Neural progenitor cell (in vitro differentiated cells): ENCODE measurements around the gene HSBP1L1. TPM values are rescaled to one million over a fixed set of nuclear protein-coding genes. Genes with fewer than 3 reads are reported as not detected.

Experiments
- DNase-seq: peaks from one replicate; pipeline ENCODE4 v3.0.0-alpha.2; 2016; ENCODE audit warnings: low spot score
- H2AFZ ChIP-seq: fragments of 200-600 bp; sonication (generic); replicated peaks from 2 replicates; pipeline ENCODE4 v1.6.1; 2016; ENCODE audit warnings: antibody characterized with exemption
- H3F3A ChIP-seq: fragments of 200-600 bp; sonication (generic); 2 replicates; pipeline ENCODE4 v1.6.1; 2016; ENCODE audit warnings: antibody characterized with exemption, low read depth
- H3K27ac ChIP-seq: fragments of 200-600 bp; sonication (generic); 2 replicates; pipeline ENCODE4 v1.5.1; 2016; ENCODE audit warnings: mild to moderate bottlenecking
- H3K27me3 ChIP-seq: fragments of 200-600 bp; sonication (generic); 2 replicates; pipeline ENCODE4 v1.6.1; 2016; ENCODE audit warnings: mild to moderate bottlenecking, moderate library complexity
- H3K36me3 ChIP-seq: fragments of 200-600 bp; sonication (generic); 2 replicates; pipeline ENCODE4 v1.5.1; 2016
- H3K4me1 ChIP-seq: fragments of 200-600 bp; sonication (generic); 2 replicates; pipeline ENCODE4 v1.6.1; 2016; ENCODE audit warnings: mixed run types
- H3K4me2 ChIP-seq: fragments of 200-600 bp; sonication (generic); 2 replicates; pipeline ENCODE4 v1.6.1; 2016
- H3K4me3 ChIP-seq: fragments of 200-600 bp; sonication (generic); 2 replicates; pipeline ENCODE4 v1.5.1; 2016
- H3K79me2 ChIP-seq: fragments of 200-600 bp; sonication (generic); 2 replicates; pipeline ENCODE4 v1.6.1; 2016; ENCODE audit warnings: low read depth
- H3K9ac ChIP-seq: fragments of 200-600 bp; sonication (generic); 2 replicates; pipeline ENCODE4 v1.6.1; 2016
- H3K9me3 ChIP-seq: fragments of 200-600 bp; sonication (generic); 2 replicates; pipeline ENCODE4 v1.5.1; 2016; ENCODE audit warnings: low read depth
- H4K20me1 ChIP-seq: fragments of 200-600 bp; sonication (generic); 2 replicates; pipeline ENCODE4 v1.6.1; 2016; ENCODE audit warnings: low read depth
- H3K27ac Mint-ChIP-seq: 3 replicates; pipeline ENCODE4 v1.8.0; 2021; ENCODE audit warnings: mixed read lengths
- H3K27me3 Mint-ChIP-seq: 2 replicates; pipeline ENCODE4 v1.8.0; 2022; ENCODE audit warnings: low read depth, mild to moderate bottlenecking, inconsistent platforms, moderate library complexity, mixed read lengths; ENCODE audit not compliant: insufficient read depth
- H3K36me3 Mint-ChIP-seq: 3 replicates; pipeline ENCODE4 v1.8.0; 2021; ENCODE audit warnings: mixed read lengths
- H3K4me1 Mint-ChIP-seq: 3 replicates; pipeline ENCODE4 v1.8.0; 2021; ENCODE audit warnings: mixed read lengths
- H3K4me3 Mint-ChIP-seq: 3 replicates; pipeline ENCODE4 v1.8.0; 2021; ENCODE audit warnings: mild to moderate bottlenecking, moderate library complexity, mixed read lengths
- H3K9me3 Mint-ChIP-seq: 3 replicates; pipeline ENCODE4 v1.8.0; 2020; ENCODE audit warnings: mixed read lengths
- EZH2 ChIP-seq: fragments of 200-600 bp; sonication (generic); IDR thresholded peaks from 2 replicates; pipeline ENCODE4 v1.6.1; 2017; ENCODE audit warnings: antibody characterized with exemption, mild to moderate bottlenecking, moderate library complexity
- EZH2phosphoT487 ChIP-seq: fragments of 200-600 bp; sonication (generic); IDR thresholded peaks from 2 replicates; pipeline ENCODE4 v1.6.1; 2017; ENCODE audit warnings: antibody characterized with exemption
- total RNA-seq: library from RNA; depleted of rRNA; stranded (reverse); fragments of >200 nt; gene quantifications from 2 replicates; pipeline ENCODE4 v1.2.3, GENCODE V29; 2015; ENCODE audit warnings: low replicate concordance
- TF ChIP-seq, protein P1 (sequence below): fragments of 200-600 bp; sonication (generic); IDR thresholded peaks from 2 replicates; pipeline ENCODE4 v1.5.1; 2017; ENCODE audit warnings: antibody characterized with exemption, mild to moderate bottlenecking

The HSBP1L1 gene
- total RNA-seq, 1 donor from 2014 or later: not detected

DNA sequence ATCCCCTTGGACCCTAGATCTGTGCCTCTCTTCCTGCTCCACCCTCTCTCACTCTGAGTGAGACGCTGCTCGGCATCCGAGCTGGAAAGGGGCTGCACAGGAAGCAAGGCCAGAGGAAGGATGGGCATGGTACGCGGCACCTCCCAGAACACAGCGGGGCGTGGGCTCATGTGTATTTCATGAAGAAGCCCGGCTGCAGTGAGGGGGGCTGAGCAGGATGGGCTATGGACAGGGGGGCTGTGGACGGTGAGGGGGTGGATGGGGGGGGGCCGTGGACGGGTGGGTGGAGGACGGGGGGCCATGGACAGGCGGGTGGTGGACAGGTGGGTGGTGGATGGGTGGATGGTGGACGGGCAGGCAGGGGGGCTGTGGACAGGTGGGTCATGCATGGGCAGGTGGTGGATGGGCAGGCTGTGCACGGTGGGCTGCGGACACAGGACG lies 41.5 kb upstream of the HSBP1L1 start:
- Mint-ChIP-seq H3K27ac (no peak overlapping the region), H3K27me3 (peaks cover 13% of the 10 kb centered on the region), H3K4me3 (no peak overlapping the region), H3K9me3 (peaks cover 27% of the 10 kb centered on the region), H3K36me3 (peaks cover 43% of the 10 kb centered on the region), H3K4me1 (peaks cover 7% of the 10 kb centered on the region)
- no peak for DNase-seq
- no peaks in the 10 kb centered on the region for H3K79me2 ChIP-seq
- H4K20me1 ChIP-seq: peaks cover 24% of the 10 kb centered on the region
- no peak overlapping the region for H2AFZ ChIP-seq
- H3F3A ChIP-seq: peaks cover 16% of the 10 kb centered on the region
- no peak overlapping the region for H3K4me2 ChIP-seq
- peaks cover 17% of the 10 kb centered on the region for H3K4me1 ChIP-seq
- H3K9ac ChIP-seq: no peak overlapping the region
- no peak overlapping the region for H3K4me3 ChIP-seq
- TF ChIP-seq, protein P1, sequence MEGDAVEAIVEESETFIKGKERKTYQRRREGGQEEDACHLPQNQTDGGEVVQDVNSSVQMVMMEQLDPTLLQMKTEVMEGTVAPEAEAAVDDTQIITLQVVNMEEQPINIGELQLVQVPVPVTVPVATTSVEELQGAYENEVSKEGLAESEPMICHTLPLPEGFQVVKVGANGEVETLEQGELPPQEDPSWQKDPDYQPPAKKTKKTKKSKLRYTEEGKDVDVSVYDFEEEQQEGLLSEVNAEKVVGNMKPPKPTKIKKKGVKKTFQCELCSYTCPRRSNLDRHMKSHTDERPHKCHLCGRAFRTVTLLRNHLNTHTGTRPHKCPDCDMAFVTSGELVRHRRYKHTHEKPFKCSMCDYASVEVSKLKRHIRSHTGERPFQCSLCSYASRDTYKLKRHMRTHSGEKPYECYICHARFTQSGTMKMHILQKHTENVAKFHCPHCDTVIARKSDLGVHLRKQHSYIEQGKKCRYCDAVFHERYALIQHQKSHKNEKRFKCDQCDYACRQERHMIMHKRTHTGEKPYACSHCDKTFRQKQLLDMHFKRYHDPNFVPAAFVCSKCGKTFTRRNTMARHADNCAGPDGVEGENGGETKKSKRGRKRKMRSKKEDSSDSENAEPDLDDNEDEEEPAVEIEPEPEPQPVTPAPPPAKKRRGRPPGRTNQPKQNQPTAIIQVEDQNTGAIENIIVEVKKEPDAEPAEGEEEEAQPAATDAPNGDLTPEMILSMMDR: no peak
- H3K36me3 ChIP-seq: no peaks in the 10 kb centered on the region
- H3K27me3 ChIP-seq: no peaks in the 10 kb centered on the region
- no peak overlapping the region for H3K27ac ChIP-seq
- H3K9me3 ChIP-seq: no peaks in the 10 kb centered on the region

DNA sequence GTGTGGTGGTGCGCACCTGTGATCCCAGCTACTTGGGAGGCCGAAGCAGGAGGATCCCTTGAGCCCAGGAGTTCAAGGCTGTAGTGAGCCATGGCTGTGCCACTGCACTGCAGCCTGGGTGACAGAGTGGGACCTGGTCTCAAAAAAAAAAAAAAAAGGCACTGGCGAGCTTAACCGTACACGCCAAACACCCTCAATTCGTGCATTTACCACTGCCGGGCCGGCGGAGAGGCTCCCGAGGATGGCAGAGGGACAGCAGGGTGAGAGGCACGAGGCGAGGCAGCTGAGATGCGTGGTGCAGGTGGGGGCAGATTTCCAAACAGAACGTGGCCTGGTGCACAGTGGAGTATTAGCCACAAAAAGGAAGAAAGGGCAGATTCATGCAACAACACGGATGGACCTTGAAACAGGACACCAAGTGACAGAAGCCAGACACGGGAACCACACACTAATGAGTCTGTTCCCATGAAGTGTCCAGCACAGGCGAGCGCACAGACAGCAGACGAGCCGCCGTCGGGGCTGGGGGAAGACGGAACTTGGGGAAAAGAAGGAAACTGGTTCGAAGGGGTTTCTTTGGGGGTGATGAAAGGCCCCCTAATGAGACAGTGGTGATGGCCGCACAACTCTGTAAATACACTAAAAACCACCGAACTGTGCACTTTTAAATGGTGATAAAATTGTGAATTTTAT lies 40.4 kb upstream of the HSBP1L1 start:
- Histone ChIP-seq H3K4me3 (no peak overlapping the region), H3K9me3 (no peaks in the 10 kb centered on the region), H3K27ac (no peak overlapping the region), H2AFZ (no peak overlapping the region), H3K36me3 (no peaks in the 10 kb centered on the region), H3K27me3 (no peaks in the 10 kb centered on the region), H3F3A (peaks cover 16% of the 10 kb centered on the region), H4K20me1 (peaks cover 27% of the 10 kb centered on the region), H3K4me1 (peaks cover 17% of the 10 kb centered on the region), H3K4me2 (no peak overlapping the region), H3K79me2 (no peaks in the 10 kb centered on the region), H3K9ac (no peak overlapping the region)
- peaks cover 35% of the 10 kb centered on the region for H3K9me3 Mint-ChIP-seq
- no peak for DNase-seq
- no peak overlapping the region for H3K4me3 Mint-ChIP-seq
- H3K27ac Mint-ChIP-seq: no peak overlapping the region
- peaks cover 7% of the 10 kb centered on the region for H3K4me1 Mint-ChIP-seq
- peaks cover 48% of the 10 kb centered on the region for H3K36me3 Mint-ChIP-seq
- no peak for TF ChIP-seq EZH2phosphoT487
- TF ChIP-seq, protein P1: no peak
- no peak for TF ChIP-seq EZH2
- H3K27me3 Mint-ChIP-seq: peaks cover 12% of the 10 kb centered on the region

DNA sequence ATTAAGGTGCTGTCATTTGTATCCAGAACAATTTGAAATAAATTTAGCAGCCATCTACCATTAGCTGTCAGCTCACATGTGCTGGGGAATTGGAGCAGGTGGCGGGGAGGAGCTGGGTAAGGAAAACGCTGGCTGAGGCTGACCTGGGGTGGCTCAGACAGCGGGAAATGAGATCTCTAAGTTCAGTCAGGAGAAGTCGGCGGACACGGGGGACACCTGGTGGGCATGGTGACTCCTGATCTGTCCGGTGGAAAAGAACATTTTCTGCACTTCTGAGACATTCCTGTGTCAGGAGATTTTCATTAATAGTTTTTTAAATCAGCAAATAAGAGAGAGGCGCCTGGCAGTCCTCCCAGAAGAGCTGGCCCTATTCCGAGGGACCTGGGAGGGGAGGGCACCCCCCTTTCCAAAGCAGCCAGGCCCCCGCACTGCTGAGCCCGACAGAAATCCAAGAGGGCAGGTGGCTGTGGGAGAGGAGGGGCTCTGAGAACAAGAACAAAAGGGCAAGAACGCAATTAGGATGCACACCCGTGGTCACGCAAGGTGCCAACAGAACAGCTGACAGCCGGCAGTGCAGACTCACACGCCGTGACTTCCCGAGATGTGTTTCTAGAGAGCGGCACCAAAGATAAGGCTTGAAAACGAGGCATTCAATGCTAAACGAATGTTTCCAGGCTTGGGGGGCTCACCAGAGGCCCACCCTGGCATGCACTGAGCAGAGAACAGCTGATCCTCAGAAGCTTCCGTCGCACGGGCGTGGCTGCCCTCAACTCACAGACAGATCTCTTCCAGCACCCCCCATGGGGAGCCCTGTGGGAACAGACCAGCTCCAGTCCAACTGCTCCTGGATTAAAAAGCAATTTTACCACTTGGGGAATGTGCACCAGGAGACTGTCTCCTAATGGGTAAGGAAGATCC lies 39.4 kb upstream of the HSBP1L1 start:
- no peak for DNase-seq
- Histone ChIP-seq H2AFZ (no peak overlapping the region), H3K36me3 (no peaks in the 10 kb centered on the region), H4K20me1 (peaks cover 27% of the 10 kb centered on the region), H3K9me3 (peaks cover 9% of the 10 kb centered on the region), H3K79me2 (no peaks in the 10 kb centered on the region), H3K4me1 (peaks cover 17% of the 10 kb centered on the region), H3K27me3 (no peaks in the 10 kb centered on the region), H3K9ac (no peak overlapping the region), H3K4me3 (no peak overlapping the region), H3K4me2 (no peak overlapping the region), H3F3A (peaks cover 16% of the 10 kb centered on the region), H3K27ac (no peak overlapping the region)
- H3K36me3 Mint-ChIP-seq: peaks cover 56% of the 10 kb centered on the region
- peaks cover 10% of the 10 kb centered on the region for H3K27me3 Mint-ChIP-seq
- peaks cover 7% of the 10 kb centered on the region for H3K4me1 Mint-ChIP-seq
- TF ChIP-seq EZH2phosphoT487: no peak
- no peak overlapping the region for H3K27ac Mint-ChIP-seq
- H3K4me3 Mint-ChIP-seq: no peak overlapping the region
- peaks cover 43% of the 10 kb centered on the region for H3K9me3 Mint-ChIP-seq
